MM.1S (cell line): ENCODE data around the gene SNCA.

Experiments used
- EZH2 ChIP-seq: fragments of 300-600 bp; sonication (generic); optimal IDR thresholded peaks from 2 replicates; pipeline ENCODE3; 2017; ENCODE audit warnings: low read depth, mild to moderate bottlenecking, antibody characterized with exemption, low read length, mixed read lengths
- EZH2phosphoT487 ChIP-seq: fragments of 300-600 bp; sonication (generic); IDR thresholded peaks from 2 replicates; pipeline ENCODE4 v1.6.1; 2018; ENCODE audit warnings: antibody characterized with exemption, low read length
- TF ChIP-seq, protein P1 (sequence below): fragments of 300-600 bp; sonication (generic); IDR thresholded peaks from 2 replicates; pipeline ENCODE4 v1.5.1; 2016; ENCODE audit warnings: antibody characterized with exemption, low read length, mixed read lengths

DNA sequence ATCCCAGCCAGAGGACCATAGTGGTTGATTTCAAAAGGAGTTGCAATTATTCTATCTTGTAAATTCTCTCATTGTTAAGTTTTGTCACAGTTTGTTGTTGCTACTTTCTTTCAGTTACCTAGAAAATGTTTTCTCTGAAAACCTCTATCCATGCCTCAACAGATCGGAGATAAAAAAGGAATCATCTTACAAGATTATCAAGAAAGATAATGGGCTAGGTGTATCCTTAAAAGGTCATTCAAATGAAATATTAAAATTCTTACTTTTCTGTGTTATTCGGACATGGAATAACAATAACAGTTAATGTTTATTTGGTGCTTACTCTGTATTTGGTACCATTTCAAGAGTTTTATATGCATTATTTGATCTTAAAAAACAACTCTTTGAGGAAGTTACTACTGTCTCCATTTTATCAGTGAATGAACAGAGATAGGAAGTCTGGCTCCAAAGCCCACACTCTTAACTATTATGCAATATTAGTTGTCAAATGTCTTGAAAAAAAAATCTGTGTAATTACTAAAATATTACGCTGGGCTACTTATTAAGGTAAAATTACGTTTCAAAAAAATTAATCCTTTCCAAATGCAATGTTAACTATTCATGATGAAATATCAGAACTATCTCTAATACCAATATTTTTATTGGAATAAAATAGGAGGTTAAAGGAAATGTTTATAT is 97.5 kb downstream of the SNCA start:
- TF ChIP-seq, protein P1, sequence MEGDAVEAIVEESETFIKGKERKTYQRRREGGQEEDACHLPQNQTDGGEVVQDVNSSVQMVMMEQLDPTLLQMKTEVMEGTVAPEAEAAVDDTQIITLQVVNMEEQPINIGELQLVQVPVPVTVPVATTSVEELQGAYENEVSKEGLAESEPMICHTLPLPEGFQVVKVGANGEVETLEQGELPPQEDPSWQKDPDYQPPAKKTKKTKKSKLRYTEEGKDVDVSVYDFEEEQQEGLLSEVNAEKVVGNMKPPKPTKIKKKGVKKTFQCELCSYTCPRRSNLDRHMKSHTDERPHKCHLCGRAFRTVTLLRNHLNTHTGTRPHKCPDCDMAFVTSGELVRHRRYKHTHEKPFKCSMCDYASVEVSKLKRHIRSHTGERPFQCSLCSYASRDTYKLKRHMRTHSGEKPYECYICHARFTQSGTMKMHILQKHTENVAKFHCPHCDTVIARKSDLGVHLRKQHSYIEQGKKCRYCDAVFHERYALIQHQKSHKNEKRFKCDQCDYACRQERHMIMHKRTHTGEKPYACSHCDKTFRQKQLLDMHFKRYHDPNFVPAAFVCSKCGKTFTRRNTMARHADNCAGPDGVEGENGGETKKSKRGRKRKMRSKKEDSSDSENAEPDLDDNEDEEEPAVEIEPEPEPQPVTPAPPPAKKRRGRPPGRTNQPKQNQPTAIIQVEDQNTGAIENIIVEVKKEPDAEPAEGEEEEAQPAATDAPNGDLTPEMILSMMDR = no peak
- TF ChIP-seq EZH2phosphoT487 (no peak), EZH2 (no peak)
